HG03439 (cell line): Measurements from ENCODE around the gene PLEKHJ1.

ENCODE experiments used
- ATAC-seq: cut with Tn5 transposase; IDR thresholded peaks from one replicate; pipeline ENCODE4 v1.9.1; 2021; ENCODE audit warnings: mild to moderate bottlenecking, moderate library complexity; ENCODE audit not compliant: unreplicated experiment

PLEKHJ1 gene

DNA sequence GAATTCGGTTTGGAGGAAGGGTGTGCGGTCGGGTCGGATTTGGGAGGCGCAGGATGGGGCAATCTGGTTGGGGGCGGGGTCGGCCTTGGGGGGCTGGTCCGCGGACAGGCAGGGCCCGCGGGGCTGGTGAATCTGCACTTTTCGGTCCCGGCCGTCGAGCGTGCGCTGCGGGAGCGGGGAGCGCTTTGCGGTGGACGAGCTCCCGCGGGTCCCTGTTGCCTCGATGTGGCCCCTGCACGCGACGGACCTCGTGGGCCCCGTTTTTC is 34.0 kb upstream of the PLEKHJ1 start:
- ATAC-seq, result no peak

DNA sequence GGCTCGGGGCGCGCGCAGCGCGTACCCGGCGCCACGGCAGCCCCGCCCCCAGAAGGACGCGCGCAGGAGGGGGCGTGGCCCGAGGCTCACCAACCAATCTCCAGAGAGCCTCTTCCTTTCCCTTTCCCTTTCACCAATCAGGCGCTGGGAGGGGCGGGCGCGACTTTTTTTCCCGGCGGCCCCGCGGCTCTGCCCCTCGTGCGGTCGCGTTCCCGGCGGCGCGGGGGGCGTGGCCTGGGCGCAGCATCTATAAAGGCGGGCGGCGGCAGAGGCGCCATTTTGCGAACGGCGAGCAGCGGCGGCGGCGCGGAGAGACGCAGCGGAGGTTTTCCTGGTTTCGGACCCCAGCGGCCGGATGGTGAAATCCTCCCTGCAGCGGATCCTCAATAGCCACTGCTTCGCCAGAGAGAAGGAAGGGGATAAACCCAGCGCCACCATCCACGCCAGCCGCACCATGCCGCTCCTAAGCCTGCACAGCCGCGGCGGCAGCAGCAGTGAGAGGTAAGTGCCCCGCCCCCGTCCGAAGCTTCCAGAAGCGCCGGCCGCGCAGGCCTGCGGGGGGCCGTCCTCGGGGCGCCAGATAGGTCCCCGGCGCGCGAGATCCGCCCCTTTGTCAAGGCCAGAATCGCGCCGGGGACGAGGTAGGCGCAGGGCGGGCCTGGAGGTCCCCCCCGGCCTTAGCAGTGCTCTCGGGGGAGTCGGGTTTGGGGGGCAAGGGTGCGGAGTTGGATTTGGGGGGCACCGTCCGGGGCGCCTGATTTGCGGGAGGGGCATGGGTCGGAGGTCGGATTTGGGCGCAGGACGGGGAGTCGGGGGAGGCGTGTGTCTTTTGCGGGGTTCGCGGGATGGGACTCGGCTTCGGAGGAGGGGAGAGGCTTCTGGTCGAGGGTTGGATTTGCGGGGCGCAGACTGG is 33.4 kb upstream of the PLEKHJ1 start:
- ATAC-seq, result peak; percentile 52

DNA sequence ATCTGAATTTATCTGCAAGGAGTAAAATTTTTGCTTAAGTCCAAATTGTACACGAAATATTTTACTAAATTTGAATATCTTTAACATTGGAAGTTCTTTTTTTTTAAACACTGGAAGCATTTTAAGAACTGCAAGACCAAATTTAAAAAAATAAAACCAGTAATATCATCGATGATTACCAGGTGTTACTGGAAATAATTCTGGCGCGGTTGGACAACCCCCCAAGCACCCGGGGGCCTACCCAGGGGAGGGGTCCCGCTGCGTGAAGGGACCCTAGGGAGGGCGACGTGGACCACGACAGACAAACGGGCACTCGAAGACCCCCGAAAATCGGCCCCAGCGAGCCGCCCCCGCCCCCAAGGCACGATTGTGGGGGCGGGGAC is 32.7 kb upstream of the PLEKHJ1 start:
- no peak for ATAC-seq

DNA sequence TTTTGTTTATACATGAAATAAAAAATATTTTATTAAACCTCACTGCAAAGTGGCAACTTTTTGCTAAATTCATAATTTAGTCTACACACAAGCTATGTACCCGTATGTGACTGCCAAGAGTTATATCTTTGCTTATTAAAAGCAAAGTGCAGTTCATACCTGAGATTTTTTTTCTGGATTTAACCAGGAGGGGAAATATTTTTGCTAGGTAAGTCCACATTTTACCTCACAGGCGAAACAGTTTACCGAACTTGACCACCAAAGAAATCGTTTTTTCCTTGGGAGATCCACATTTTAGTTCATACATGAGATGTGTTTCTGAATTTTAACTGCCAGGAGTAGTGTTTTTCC is 32.3 kb upstream of the PLEKHJ1 start:
- no peak for ATAC-seq

DNA sequence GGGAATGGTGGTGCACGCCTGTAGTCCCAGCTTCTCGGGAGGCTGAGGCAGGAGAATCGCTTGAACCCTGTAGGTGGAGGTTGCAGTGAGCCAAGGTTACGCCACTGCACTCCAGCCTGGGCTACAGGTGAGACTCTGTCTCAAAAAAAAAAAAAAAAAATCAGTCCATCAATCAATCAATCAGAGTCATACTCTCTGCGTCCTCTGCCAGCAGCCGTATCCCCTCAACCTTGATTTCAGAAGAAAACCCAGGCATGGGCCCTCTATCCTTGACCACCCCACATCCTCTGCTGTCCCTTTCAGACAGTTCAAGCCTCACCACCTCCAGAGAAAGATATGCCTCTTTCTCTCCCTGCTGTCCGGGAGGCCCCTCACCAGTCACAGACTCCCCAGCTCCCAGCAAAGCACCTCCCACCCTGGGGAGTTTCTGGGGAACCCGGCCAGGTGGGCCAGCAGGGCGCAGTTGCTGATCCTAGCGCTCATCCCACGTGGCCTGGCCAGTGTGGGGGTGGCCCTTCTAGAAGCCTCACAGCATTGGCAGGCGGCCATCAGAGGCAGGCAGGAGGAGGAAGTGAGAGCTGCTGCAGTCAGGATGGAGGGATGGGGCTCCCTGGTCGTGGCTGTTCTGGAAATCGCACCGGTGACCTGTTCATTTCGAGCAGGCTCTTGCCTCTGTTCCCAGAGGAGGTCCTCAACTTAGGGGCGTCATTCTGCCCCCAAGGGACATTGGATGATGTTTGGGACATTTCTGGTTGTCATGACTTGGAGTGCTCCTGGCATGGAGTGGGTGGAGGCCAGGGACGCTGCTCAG is 30.3 kb upstream of the PLEKHJ1 start:
- no peak for ATAC-seq

DNA sequence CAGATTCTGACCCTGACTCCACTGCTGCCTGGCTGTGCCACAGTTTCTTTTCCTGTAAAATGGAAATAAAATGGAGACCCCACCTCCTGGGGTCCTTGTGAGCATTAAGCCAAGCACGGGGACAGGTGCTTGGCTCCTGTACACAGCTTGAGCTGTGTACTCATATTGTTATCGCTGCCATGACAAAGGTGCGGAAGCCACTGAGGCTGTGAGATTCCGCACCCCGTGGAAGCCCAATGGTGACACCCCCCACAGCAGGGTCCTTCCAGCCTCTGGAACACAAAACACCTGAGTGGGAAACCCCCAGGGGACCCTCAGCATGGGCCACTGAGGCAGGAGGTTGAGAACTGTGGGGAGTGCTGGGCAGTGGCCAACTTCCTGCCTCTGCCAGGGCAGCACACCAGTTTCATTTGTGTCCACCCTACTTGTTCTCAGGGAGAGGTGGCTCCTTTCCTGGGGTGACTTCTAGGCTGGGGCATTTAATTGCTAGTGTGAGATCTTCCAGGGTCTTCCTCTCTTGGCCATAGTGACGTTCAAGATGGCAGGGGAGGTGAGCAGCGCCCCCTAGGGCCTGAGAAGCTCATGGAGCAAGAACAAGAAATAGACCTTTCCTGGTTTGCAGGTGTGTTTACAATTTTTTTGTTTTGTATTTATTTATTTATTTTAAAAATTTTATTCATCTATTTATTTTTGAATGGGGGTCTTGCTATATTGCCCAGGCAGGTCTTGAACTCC is 25.5 kb upstream of the PLEKHJ1 start:
- ATAC-seq, result no peak

DNA sequence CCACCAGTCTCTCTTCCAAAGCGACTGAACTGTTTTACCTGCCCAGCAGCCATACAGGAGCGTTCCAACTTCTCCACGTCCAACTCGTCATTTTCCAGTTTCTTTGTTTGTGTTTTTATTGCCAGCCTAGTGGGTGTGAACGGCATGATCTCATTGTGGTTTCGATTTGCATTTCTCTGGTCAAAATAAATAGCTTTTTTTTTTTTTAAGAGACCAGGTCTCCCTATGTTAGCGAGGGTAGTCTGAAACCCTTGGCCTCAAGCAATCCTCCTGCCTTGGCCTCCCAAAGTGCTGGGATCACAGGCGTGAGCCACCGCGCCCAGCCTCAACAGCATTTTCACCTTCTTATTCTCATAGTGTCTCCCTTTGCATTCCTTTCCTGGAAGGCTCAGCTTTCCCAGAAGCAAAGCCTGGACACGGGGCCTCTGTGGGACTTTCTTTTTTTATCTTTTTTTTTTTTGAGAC is 24.2 kb upstream of the PLEKHJ1 start:
- no peak for ATAC-seq

DNA sequence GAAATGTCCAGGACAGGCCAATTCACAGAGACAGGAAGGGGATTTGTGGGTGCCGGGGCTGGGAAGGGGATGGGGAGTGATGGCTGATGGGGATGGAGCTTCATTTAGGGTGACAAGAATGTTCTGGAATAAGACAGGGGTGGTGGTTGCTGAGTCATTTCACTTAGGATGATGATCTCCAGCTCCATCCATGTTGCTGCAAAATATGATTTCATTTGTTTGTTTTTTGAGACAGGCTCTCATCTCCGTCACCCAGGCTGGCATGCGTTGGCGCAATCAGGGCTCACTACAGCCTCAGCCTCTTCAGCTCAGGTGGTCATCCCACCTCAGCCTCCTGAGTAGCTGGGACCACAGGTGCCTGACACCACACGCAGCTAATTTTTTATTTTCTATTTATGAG is 23.2 kb upstream of the PLEKHJ1 start:
- ATAC-seq, result no peak

DNA sequence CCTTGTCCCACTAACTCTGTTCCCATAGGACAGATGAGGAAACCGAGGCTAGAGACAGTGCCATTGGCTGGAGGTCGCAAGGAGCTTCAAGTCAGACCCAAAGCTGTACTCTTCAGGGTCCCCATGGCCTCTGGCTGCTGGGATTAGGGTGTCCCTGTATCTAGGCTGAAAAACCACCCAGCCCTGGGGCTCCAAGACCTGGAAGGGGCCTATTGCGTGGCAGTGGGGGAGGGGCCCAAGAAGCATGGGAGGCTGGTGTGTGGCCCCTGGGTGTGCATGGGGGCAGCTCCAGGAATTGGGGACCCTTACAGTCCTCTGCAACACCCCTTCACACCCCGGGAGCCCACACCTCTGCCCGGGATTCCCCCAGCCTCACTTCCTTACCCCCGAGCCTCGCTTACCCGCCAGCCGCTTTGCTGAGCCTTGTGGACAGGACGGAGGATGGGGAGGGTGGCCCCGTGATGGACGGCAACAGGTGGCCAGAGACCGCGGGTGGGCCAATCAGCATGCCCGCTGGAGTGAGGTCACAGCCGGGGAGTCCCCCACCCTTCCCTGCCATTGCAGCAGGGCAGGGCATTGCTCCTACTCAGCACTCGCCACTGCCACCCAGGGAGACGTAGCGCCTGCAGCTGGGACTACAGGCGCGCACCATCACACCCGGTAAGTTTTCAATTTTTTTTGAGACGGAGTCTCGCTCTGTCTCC is 20.0 kb upstream of the PLEKHJ1 start, which contains the start of gene JSRP1:
TSS of gene JSRP1 (minus strand) at position 436 of the 704 bp plus-strand sequence. CDS start 1,103 bp downstream, outside the sequence.
- ATAC-seq, result no peak

DNA sequence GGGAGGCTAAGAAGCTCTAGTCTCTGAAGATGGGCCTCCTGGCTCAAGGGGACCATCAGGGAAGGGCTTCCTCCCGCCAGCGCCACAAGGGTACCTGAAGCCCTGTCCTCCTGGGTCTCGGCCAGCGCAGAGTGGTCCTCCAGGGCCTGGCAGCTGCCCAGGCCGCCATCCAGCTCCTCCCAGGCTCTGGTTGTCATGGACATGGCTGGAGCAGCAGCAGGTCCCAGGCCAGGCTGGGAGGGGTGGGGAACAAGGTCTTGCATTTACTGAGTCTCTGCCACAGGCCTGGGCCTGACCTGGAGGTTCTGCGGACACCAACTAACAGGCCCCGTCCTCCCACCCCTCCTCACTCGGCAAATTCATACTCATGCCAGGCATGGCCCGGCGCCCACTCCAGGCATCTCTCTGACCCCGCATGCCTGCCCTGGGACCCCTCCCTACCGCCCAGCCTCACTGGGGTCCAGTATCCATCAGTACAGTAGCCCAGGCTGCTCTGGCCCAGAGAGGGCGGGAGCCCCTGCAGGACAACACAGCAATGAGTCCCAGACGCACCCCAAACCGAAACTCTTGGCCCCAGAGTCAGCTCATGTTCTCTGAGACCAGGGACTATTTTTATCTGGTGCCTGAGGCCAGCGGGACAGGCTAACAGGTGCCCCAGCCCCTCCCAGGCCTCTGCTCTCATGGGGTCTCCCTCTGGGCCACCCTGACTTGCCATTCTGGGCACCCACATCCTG is 19.1 kb upstream of the PLEKHJ1 start:
- no peak for ATAC-seq

DNA sequence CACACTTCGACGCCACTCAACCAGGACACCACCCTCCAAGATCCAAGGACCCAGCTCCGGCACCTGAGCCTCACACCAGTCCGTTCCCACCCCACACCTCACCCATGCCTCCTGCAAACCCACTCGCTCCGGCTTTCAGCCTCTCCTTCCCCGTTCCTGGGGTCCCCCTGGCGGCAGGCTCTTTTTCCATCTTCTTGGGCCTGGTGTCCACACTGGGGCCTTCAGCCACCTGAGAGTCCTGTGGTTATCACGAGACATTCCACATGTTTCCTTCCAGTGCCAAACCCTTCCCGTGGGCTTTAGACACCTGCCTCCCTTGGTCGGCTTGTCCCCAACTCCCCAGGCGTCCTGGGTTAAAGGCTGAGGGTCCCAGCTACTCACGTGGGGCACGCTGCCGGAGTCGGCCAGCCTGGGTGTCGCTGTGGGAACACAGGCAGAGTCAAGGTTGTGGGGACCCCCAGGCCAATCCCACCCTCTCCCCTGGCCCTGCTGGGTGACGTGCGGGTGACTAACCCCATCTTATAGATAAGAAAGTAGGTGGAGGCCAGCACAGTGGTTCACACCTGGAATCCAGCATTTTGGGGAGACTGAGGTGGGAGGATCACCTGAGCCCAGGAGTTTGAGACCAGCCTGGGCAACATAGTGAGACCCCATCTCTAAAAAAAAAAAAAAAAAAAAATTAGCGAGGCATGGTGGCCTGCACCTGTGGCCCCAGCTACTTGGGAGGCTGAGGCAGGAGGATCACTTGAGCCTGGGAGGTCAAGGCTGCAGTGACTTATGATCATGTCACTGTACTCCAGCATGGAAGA is 18.1 kb upstream of the PLEKHJ1 start:
- no peak for ATAC-seq

DNA sequence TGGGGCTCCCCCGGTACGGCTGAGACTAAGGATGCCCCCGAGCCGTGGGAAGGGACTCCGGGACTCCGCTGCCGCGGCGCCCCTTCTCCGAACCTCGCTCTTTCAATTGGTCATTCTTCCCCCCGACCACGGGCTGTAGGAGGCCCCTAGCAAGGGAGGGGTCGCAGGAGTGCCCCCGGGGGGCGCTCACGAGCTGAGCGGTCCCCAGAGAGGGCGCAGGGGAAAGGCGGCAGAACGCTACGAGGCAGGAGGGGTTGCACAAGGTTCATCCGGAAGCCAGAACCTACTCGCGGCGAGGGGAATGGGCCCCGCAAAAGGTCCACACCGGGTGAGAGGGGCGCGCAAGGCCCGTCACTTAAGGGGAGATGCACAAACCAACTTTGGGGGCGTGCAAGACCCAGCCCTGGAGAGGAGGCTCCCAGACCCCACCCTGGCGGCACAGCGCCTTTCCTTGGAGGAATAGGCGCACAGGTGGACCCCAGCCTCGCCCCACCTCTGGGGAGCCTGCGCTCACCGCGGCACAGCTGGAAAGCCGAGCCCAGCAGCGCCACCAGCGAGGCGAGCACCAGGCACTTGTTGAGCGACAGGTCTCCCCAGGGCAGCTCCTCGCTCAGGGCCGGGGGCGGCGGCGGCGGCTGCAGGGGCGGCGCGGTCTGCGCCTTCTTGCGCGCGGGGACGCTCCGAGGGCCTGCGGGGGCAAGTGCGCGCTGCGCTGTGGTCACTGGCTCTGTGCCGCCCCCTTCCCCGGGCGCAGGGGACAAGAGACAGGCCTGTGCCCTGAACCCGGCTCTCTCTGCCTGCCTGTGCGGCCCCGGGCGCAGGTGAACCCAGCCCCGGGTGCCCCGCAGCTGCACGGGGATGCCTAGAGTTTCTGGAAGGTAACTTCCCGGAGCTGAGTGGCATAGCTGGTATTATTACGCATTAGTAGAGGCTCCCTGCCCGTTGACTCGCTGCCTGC is 17.3 kb upstream of the PLEKHJ1 start:
- ATAC-seq, result no peak

DNA sequence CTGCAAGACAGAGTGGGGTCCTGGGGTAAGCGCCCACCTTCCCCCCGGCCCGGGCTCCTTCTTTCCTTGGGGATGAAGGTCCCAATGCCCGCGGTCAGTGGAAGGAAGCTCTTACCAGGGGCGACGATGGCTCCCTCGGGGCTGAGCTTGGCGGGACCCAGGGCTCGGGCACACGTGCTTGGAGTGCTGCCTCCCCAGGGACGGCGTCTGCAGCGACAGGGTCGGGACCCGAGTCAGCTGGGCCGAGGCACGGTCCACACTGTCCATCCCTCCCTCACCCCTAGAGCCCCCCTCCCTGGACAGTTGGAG is 16.6 kb upstream of the PLEKHJ1 start:
- no peak for ATAC-seq

DNA sequence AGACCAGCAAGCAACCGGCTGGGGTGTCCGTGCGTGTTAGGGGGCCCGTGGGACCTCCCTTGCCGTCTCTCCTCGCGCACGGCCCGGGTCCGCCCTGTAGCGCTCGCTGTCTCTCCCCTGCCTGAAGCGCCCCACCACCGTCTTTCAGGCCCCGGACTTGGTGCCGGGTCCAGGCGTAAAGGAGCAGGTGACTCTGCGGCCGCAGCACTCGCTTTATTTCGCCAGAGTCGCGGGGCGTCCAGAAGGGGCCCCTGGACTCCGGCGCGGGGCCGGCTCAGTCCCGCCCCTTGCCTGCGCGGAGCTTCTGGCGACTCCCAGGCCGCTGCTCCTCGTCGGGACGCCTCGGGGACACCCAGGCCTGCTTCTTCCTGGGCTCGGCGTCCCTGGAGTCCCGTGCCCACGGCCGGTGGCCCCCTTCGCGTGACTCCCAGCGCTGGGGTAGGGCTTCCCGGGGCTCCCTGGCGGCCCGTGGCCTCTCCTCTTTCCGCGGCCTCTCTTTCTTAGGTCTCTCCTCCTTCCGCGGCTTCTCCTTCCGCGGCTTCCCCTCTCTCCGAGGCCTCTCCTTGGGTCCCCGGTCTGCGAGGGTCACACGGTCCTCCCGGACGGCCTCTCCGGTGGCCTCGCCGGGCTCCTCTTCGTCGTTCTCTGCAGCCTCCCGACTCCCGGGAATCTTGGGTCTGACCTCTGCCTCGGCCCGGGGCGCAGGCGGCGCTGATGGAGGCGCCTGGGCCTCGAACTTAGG is 16.1 kb upstream of the PLEKHJ1 start:
- ATAC-seq, result no peak

DNA sequence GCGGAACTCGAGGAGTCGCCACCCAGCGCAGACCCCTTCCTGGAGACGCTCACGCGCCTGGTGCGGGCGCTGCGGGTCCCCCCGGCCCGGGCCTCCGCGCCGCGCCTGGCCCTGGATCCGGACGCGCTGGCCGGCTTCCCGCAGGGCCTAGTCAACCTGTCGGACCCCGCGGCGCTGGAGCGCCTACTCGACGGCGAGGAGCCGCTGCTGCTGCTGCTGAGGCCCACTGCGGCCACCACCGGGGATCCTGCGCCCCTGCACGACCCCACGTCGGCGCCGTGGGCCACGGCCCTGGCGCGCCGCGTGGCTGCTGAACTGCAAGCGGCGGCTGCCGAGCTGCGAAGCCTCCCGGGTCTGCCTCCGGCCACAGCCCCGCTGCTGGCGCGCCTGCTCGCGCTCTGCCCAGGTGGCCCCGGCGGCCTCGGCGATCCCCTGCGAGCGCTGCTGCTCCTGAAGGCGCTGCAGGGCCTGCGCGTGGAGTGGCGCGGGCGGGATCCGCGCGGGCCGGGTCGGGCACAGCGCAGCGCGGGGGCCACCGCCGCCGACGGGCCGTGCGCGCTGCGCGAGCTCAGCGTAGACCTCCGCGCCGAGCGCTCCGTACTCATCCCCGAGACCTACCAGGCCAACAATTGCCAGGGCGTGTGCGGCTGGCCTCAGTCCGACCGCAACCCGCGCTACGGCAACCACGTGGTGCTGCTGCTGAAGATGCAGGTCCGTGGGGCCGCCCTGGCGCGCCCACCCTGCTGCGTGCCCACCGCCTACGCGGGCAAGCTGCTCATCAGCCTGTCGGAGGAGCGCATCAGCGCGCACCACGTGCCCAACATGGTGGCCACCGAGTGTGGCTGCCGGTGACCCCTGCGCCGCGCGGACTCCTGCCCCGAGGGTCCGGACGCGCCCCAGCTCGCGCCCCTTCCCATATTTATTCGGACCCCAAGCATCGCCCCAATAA is 15.3 kb upstream of the PLEKHJ1 start:
- no peak for ATAC-seq

DNA sequence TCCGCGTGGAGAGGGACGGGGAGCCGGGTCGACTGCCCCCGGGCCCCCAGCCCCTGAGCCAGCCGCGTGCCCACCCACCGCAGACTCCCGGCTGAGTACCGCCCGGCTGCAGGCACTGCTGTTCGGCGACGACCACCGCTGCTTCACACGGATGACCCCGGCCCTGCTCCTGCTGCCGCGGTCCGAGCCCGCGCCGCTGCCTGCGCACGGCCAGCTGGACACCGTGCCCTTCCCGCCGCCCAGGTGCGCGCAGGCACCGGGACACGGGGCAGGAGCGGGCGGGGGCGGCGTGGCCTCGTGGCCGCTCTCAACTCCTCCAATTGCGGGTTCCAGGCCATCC is 14.6 kb upstream of the PLEKHJ1 start:
- ATAC-seq, result no peak
